ENCODE results near the gene MAP2K3. TPM values are rescaled to one million over a fixed set of nuclear protein-coding genes. Genes with fewer than 3 reads are reported as not detected.
A peak's percentile ranks its signal among the peaks of the same experiment; 100 is the strongest.

MAP2K3 gene
- polyA plus RNA-seq, 2 of the 4 experiments (the other 2 are of a cell fraction), result 13.9 to 37.1 TPM

DNA sequence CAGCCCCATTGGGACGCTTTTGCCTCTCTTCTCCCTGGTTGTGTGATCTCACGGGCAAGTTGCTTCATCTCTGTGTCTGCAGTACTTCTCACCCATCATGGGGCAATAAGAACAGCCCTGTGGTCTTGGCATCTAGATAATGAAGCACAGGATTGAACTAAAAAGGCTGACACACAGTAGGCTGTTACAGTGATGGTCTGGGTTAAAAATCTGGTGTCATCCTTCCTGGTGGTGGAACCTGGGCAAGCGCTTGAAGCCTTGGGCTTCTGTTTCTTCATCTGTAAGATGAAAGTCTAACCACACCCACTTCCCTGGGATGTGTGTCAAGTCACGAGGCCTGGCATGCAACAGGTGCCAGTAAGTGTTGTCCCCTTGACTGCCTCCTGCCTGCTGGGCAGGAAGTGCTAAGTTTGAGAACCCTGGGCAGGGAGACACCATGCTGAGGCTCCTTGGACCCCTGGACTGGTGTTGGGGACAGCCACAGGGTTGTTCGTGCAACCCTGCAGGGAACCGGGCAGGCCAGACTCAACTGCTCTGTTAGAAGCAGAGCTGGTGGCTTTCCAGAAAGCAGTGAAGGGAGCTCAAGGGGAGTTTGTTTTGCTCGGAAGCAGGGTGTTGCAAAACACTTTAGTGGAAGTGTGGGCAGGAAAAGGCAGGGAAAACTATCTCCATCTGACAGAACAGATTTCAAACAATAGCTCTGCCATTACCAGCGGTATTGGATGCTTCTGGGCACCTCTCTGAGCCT is 5.9 kb upstream of the MAP2K3 start:
- 70% methylated on average over 7 of the region's 8 CpGs for WGBS (ENCODE audit: missing lambda C conversion rate)
- H3K4me1 ChIP-seq, result peaks cover 32% of the 10 kb centered on the region
- H3K4me2 ChIP-seq, result no peak overlapping the region
- ATAC-seq, result no peak
- no peak overlapping the region for H3K4me3 ChIP-seq
- no peak for DNase-seq (ENCODE audit: low read depth in 1 of 2, low spot score in 1 of 2)
- H3K27ac ChIP-seq, result no peak overlapping the region
- FAIRE-seq, result no peak
- POLR2A ChIA-PET, result no interaction called here
- H3K9me3 ChIP-seq, result no peaks in the 10 kb centered on the region
- CTCF ChIA-PET, result interaction anchor here (0.9 to 9.7 kb wide), 40 partner anchors 9 to 267 kb away, joined by 3 to 121 read pairs (median 6); no protein-coding TSS in a partner anchor
- TF ChIP-seq RAD21 (conservative IDR thresholded peaks at IDR 0.05 in 1 of 2, IDR thresholded peaks at IDR 0.05 in 1 of 2) (no peak), CTCF (IDR thresholded peaks at IDR 0.05) (no peak), ESRRA (IDR thresholded peaks at IDR 0.05; ENCODE audit: borderline replicate concordance, low read length) (no peak), ZSCAN20 (CRISPR knock-in tag; IDR thresholded peaks at IDR 0.05) (no peak), FOXS1 (CRISPR knock-in tag; IDR thresholded peaks at IDR 0.05) (no peak), RNF2 (IDR thresholded peaks at IDR 0.05; ENCODE audit: borderline replicate concordance, low read depth) (no peak), EP300 (IDR thresholded peaks at IDR 0.05) (no peak)
- TF ChIP-seq, protein P1, sequence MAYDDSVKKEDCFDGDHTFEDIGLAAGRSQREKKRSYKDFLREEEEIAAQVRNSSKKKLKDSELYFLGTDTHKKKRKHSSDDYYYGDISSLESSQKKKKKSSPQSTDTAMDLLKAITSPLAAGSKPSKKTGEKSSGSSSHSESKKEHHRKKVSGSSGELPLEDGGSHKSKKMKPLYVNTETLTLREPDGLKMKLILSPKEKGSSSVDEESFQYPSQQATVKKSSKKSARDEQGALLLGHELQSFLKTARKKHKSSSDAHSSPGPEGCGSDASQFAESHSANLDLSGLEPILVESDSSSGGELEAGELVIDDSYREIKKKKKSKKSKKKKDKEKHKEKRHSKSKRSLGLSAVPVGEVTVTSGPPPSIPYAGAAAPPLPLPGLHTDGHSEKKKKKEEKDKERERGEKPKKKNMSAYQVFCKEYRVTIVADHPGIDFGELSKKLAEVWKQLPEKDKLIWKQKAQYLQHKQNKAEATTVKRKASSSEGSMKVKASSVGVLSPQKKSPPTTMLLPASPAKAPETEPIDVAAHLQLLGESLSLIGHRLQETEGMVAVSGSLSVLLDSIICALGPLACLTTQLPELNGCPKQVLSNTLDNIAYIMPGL (CRISPR knock-in tag; IDR thresholded peaks at IDR 0.05; ENCODE audit: borderline replicate concordance), result no peak

DNA sequence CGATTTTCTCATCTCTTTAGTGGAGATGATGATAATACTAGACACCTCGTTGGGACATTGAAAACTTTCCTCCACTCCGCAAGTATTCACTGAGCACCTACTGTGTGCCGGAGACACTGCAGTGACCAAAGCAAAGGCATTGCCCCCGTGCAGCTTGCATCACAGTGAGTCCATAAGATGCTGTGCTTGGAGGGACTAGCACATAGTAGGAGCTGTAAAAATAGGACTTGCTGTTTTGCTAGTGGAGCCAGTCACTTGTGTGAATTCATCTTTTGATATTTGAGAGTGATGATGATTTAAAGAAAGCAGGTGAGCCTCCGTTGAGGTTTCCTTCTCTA is 5.3 kb upstream of the MAP2K3 start:
- no peak overlapping the region for H3K27ac ChIP-seq
- POLR2A ChIA-PET, result no interaction called here
- FAIRE-seq (no peak), ATAC-seq (no peak), DNase-seq (ENCODE audit: low read depth in 1 of 2, low spot score in 1 of 2) (no peak)
- no peak overlapping the region for H3K4me3 ChIP-seq
- H3K4me2 ChIP-seq, result no peak overlapping the region
- WGBS (ENCODE audit: missing lambda C conversion rate), result 67% methylated on average over 6 of the region's 6 CpGs
- TF ChIP-seq EP300 (IDR thresholded peaks at IDR 0.05), result no peak
- no peaks in the 10 kb centered on the region for H3K9me3 ChIP-seq
- CTCF ChIA-PET, result interaction anchor here (0.6 to 9.7 kb wide), 50 partner anchors 9 to 267 kb away, joined by 3 to 121 read pairs (median 5); partner anchors contain the start of gene NATD1
- H3K4me1 ChIP-seq, result peaks cover 36% of the 10 kb centered on the region

GRCh38 chr17:21279582-21279981 is 4.9 kb upstream of the MAP2K3 start:
- DNase-seq (ENCODE audit: low read depth in 1 of 2, low spot score in 1 of 2), result no peak
- Histone ChIP-seq H3K9me3 (no peaks in the 10 kb centered on the region), H3K27ac (peak overlapping the region in 1 of 2 experiments; percentile 35; a peak in 1 of 6 replicates), H3K4me3 (no peak overlapping the region), H3K4me2 (no peak overlapping the region), H3K4me1 (peaks cover 36% of the 10 kb centered on the region)
- no peak for ATAC-seq
- POLR2A ChIA-PET, result interaction anchor here (0.9 kb wide), 1 partner anchor 115 kb away, joined by 3 read pairs; no protein-coding TSS in a partner anchor
- CTCF ChIA-PET, result interaction anchor here (0.6 to 9.7 kb wide), 54 partner anchors 9 to 266 kb away, joined by 3 to 121 read pairs (median 5); partner anchors contain the start of gene NATD1
- no peak for TF ChIP-seq RNF2 (IDR thresholded peaks at IDR 0.05; ENCODE audit: borderline replicate concordance, low read depth)
- TF ChIP-seq CTCF (IDR thresholded peaks at IDR 0.05), result no peak
- no peak for TF ChIP-seq TFCP2L1 (CRISPR knock-in tag; IDR thresholded peaks at IDR 0.05)
- TF ChIP-seq EHMT2 (IDR thresholded peaks at IDR 0.05; ENCODE audit: low read depth), result no peak
- no peak for TF ChIP-seq HOXB5 (CRISPR knock-in tag; IDR thresholded peaks at IDR 0.05)
- no peak for TF ChIP-seq CHD2 (IDR thresholded peaks at IDR 0.05; ENCODE audit: low read length, partially characterized antibody)
- TF ChIP-seq CHD4 (IDR thresholded peaks at IDR 0.05; ENCODE audit: borderline replicate concordance), result no peak
- TF ChIP-seq HEYL (CRISPR knock-in tag; IDR thresholded peaks at IDR 0.05), result no peak
- TF ChIP-seq HDAC2 (IDR thresholded peaks at IDR 0.05), result no peak
- no peak for TF ChIP-seq FOSL2 (IDR thresholded peaks at IDR 0.05)
- no peak for TF ChIP-seq FOSL2 (CRISPR knock-in tag; IDR thresholded peaks at IDR 0.05)
- no peak for TF ChIP-seq KDM5A (IDR thresholded peaks at IDR 0.05)
- no peak for TF ChIP-seq CBX8 (IDR thresholded peaks at IDR 0.05)
- TF ChIP-seq FOSB (CRISPR knock-in tag; IDR thresholded peaks at IDR 0.05), result no peak
- WGBS (ENCODE audit: missing lambda C conversion rate), result 37% methylated on average over 6 of the region's 6 CpGs
- no peak for FAIRE-seq
